Panc1 (cell line): Measurements from ENCODE around the gene ADGRL3.

Experiments used
- CTCF ChIP-seq: fragments of 450-650 bp; IDR thresholded peaks from 2 replicates; pipeline ENCODE4 v1.5.1; 2017; ENCODE audit warnings: mild to moderate bottlenecking
- POLR2AphosphoS5 ChIP-seq: IDR thresholded peaks from 2 replicates; pipeline ENCODE4 v1.6.1; 2012; ENCODE audit warnings: mild to moderate bottlenecking, low read depth, low read length, moderate library complexity
- SIN3A ChIP-seq: IDR thresholded peaks from 2 replicates; pipeline ENCODE4 v1.6.1; 2012; ENCODE audit warnings: low read depth, mild to moderate bottlenecking, low read length, moderate library complexity, borderline replicate concordance; ENCODE audit not compliant: insufficient read depth
- TCF7L2 ChIP-seq: IDR thresholded peaks from 2 replicates; pipeline ENCODE4 v1.6.1; 2011; ENCODE audit warnings: mild to moderate bottlenecking, low read depth, low read length, inconsistent platforms
- TF ChIP-seq, protein P1 (sequence below), 2 experiments: IDR thresholded peaks; 2 replicates each; pipeline ENCODE4 v1.6.1; 2011 to 2012; ENCODE audit warnings: low read depth in 2 of 2, control low read depth in 1 of 2, low read length in 1 of 2, mild to moderate bottlenecking in 1 of 2, moderate library complexity in 1 of 2; ENCODE audit not compliant: insufficient read depth in 1 of 2

- no peak for TF ChIP-seq POLR2AphosphoS5
- no peak for TF ChIP-seq CTCF
- no peak for TF ChIP-seq TCF7L2
- TF ChIP-seq, protein P1, sequence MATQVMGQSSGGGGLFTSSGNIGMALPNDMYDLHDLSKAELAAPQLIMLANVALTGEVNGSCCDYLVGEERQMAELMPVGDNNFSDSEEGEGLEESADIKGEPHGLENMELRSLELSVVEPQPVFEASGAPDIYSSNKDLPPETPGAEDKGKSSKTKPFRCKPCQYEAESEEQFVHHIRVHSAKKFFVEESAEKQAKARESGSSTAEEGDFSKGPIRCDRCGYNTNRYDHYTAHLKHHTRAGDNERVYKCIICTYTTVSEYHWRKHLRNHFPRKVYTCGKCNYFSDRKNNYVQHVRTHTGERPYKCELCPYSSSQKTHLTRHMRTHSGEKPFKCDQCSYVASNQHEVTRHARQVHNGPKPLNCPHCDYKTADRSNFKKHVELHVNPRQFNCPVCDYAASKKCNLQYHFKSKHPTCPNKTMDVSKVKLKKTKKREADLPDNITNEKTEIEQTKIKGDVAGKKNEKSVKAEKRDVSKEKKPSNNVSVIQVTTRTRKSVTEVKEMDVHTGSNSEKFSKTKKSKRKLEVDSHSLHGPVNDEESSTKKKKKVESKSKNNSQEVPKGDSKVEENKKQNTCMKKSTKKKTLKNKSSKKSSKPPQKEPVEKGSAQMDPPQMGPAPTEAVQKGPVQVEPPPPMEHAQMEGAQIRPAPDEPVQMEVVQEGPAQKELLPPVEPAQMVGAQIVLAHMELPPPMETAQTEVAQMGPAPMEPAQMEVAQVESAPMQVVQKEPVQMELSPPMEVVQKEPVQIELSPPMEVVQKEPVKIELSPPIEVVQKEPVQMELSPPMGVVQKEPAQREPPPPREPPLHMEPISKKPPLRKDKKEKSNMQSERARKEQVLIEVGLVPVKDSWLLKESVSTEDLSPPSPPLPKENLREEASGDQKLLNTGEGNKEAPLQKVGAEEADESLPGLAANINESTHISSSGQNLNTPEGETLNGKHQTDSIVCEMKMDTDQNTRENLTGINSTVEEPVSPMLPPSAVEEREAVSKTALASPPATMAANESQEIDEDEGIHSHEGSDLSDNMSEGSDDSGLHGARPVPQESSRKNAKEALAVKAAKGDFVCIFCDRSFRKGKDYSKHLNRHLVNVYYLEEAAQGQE (IDR thresholded peaks at IDR 0.05; ENCODE audit: insufficient read depth in 1 of 2, low read depth in 2 of 2, low read length in 1 of 2): no peak
- no peak for TF ChIP-seq SIN3A
Measured at GRCh38 chr4:61428950-61429349, 228.8 kb downstream of the ADGRL3 start.
